HCT116 (cell line): Measurements from ENCODE around the gene TYW5. TPM values are rescaled to one million over a fixed set of nuclear protein-coding genes. Genes with fewer than 3 reads are reported as not detected.

Source experiments
- ATAC-seq: fragments of 200-7000 bp; cut with Tn5 transposase; 2 replicates; pipeline ENCODE4 v1.9.1; 2020; ENCODE audit warnings: mild to moderate bottlenecking, moderate library complexity
- BruUV-seq: library from RNA; stranded (reverse); fragments of 400-500 nt; replicated peaks from 2 replicates; lab custom pipeline; 2021; lab: Mats Ljungman, UMichigan
- CTCF ChIA-PET: fragments of 300-600 bp; sonication (Branson Sonifier 250); formaldehyde crosslinking; loops from one replicate; lab custom pipeline; 2021; ENCODE audit warnings: antibody characterized with exemption; lab: Charles Lee
- POLR2A ChIA-PET: fragments of 300-600, 350-600 bp; sonication (Branson Sonifier 250); formaldehyde crosslinking; loops from one replicate; lab custom pipeline; 2021; ENCODE audit warnings: antibody characterized with exemption; lab: Charles Lee
- RAD21 ChIA-PET, 2 experiments: fragments of 300-600 bp; sonication (Branson Sonifier 250); formaldehyde crosslinking; loops; one replicate each; lab custom pipeline; 2023; ENCODE audit warnings: low total read pairs in 2 of 2; ENCODE audit not compliant: uncharacterized antibody in 2 of 2, unreplicated experiment in 2 of 2, low non-redundant PET in 1 of 2; lab: Charles Lee
- DNase-seq: peaks from one replicate; pipeline ENCODE4 v3.0.0-alpha.2; 2010; ENCODE audit warnings: low read depth, low spot score
- H2AFZ ChIP-seq: fragments of 200-600 bp; shearing (Covaris generic), sonication (generic); 2 replicates; pipeline ENCODE4 v1.6.1; 2017; ENCODE audit warnings: low read depth, mixed run types, mixed read lengths, antibody characterized with exemption, low read length; ENCODE audit not compliant: poor library complexity, severe bottlenecking
- H3K27ac ChIP-seq: 2 replicates; pipeline ENCODE4 v1.5.1; 2012; ENCODE audit warnings: low read depth, low read length
- H3K27me3 ChIP-seq: fragments of 200-600 bp; sonication (generic); 2 replicates; pipeline ENCODE4 v1.6.1; 2016; ENCODE audit warnings: mixed run types, low read length, mixed read lengths; ENCODE audit not compliant: insufficient read depth
- H3K36me3 ChIP-seq, 2 experiments: fragments of 200-500 bp in 1 of 2; fragments of 200-600 bp in 1 of 2; sonication (Bioruptor generic) in 1 of 2; sonication (generic) in 1 of 2; 2 replicates each; pipeline versions ENCODE4 v1.5.1 to v1.6.1; 2014 to 2016; ENCODE audit warnings: low read length in 2 of 2, inconsistent platforms in 1 of 2, mixed read lengths in 1 of 2, mixed run types in 1 of 2; ENCODE audit not compliant: insufficient read depth in 2 of 2, control insufficient read depth in 1 of 2
- H3K4me1 ChIP-seq, 2 experiments: fragments of 200-600 bp in 1 of 2; sonication (generic) in 1 of 2; 2 replicates each; pipeline versions ENCODE4 v1.5.1 to v1.6.1; 2012 to 2017; ENCODE audit warnings: low read length in 2 of 2, inconsistent platforms in 1 of 2, mild to moderate bottlenecking in 1 of 2, mixed read lengths in 1 of 2, mixed run types in 1 of 2, moderate library complexity in 1 of 2; ENCODE audit not compliant: insufficient read depth in 2 of 2, control insufficient read depth in 1 of 2
- H3K4me2 ChIP-seq: fragments of 200-600 bp; sonication (generic); 2 replicates; pipeline ENCODE4 v1.6.1; 2017; ENCODE audit warnings: mixed run types, low read length, mixed read lengths
- H3K4me3 ChIP-seq, 2 experiments: fragments of 200-600 bp in 1 of 2; sonication (generic) in 1 of 2; replicated peaks in 1 of 2; 2 replicates each; pipeline ENCODE4 v1.5.1; 2011 to 2016; ENCODE audit warnings: low read length in 2 of 2, control low read depth in 1 of 2, low read depth in 1 of 2, mild to moderate bottlenecking in 1 of 2, mixed read lengths in 1 of 2, mixed run types in 1 of 2
- H3K79me2 ChIP-seq: fragments of 200-600 bp; sonication (generic); 2 replicates; pipeline ENCODE4 v1.6.1; 2017; ENCODE audit warnings: mild to moderate bottlenecking, mixed run types, low read length, moderate library complexity, mixed read lengths; ENCODE audit not compliant: insufficient read depth
- H3K9ac ChIP-seq: fragments of 200-600 bp; sonication (generic); 2 replicates; pipeline ENCODE4 v1.6.1; 2016; ENCODE audit warnings: low read length, mixed read lengths
- H3K9me2 ChIP-seq: fragments of 200-600 bp; sonication (generic), shearing (Covaris generic); 2 replicates; pipeline ENCODE4 v1.6.1; 2017; ENCODE audit warnings: mixed run types, mild to moderate bottlenecking, moderate library complexity; ENCODE audit not compliant: insufficient read depth
- H3K9me3 ChIP-seq, 2 experiments: fragments of 200-500 bp in 1 of 2; fragments of 200-600 bp in 1 of 2; sonication (Bioruptor generic) in 1 of 2; sonication (generic) in 1 of 2; 2 replicates each; pipeline ENCODE4 v1.6.1; 2014 to 2017; ENCODE audit warnings: low read length in 2 of 2, mixed read lengths in 2 of 2, inconsistent platforms in 1 of 2, low read depth in 1 of 2, mild to moderate bottlenecking in 1 of 2, mixed run types in 1 of 2, moderate library complexity in 1 of 2; ENCODE audit not compliant: control insufficient read depth in 1 of 2, insufficient read depth in 1 of 2
- H4K20me1 ChIP-seq: fragments of 200-600 bp; sonication (generic), shearing (Covaris generic); 2 replicates; pipeline ENCODE4 v1.6.1; 2017; ENCODE audit warnings: mixed run types, mild to moderate bottlenecking, moderate library complexity; ENCODE audit not compliant: insufficient read depth
- CBX3 ChIP-seq: IDR thresholded peaks from 2 replicates; pipeline ENCODE4 v1.6.1; 2012; ENCODE audit warnings: low read depth
- ELF1 ChIP-seq: IDR thresholded peaks from 2 replicates; pipeline ENCODE4 v1.6.1; 2012; ENCODE audit warnings: low read depth, borderline replicate concordance
- EZH2phosphoT487 ChIP-seq: fragments of 200-600 bp; IDR thresholded peaks from 2 replicates; pipeline ENCODE4 v1.6.1; 2018; ENCODE audit warnings: antibody characterized with exemption, borderline replicate concordance
- JUND ChIP-seq: IDR thresholded peaks from 2 replicates; pipeline ENCODE4 v1.6.1; 2012
- MAX ChIP-seq: IDR thresholded peaks from 2 replicates; pipeline ENCODE4 v1.6.1; 2012
- RAD21 ChIP-seq: IDR thresholded peaks from 2 replicates; pipeline ENCODE4 v1.6.1; 2012; ENCODE audit warnings: low read depth, mild to moderate bottlenecking
- SRF ChIP-seq: IDR thresholded peaks from 2 replicates; pipeline ENCODE4 v1.6.1; 2012; ENCODE audit warnings: low read depth
- YY1 ChIP-seq: IDR thresholded peaks from 2 replicates; pipeline ENCODE4 v1.6.1; 2011; ENCODE audit warnings: low read length, low read depth, moderate library complexity, mild to moderate bottlenecking; ENCODE audit not compliant: insufficient replicate concordance; ENCODE audit errors: extremely low read depth
- ZBTB33 ChIP-seq: IDR thresholded peaks from 2 replicates; pipeline ENCODE4 v1.6.1; 2011; ENCODE audit warnings: mild to moderate bottlenecking, low read length, moderate library complexity; ENCODE audit not compliant: insufficient replicate concordance; ENCODE audit errors: extremely low read depth
- intact Hi-C: fragments of 100-400 bp; cut with micrococcal nuclease; formaldehyde crosslinking; loops from 2 replicates; pipeline ENCODE4 v1.10.0; 2022
- total RNA-seq: library from RNA; stranded (reverse); gene quantifications from one replicate; pipeline ENCODE4 v1.2.1, GENCODE V29; 2021; ENCODE audit not compliant: unreplicated experiment
- TF ChIP-seq, protein P1 (sequence below), 3 experiments: fragments of 200-600 bp in 1 of 3; sonication (generic) in 1 of 3; IDR thresholded peaks in 2 of 3; conservative IDR thresholded peaks in 1 of 3; 2 replicates each; pipeline ENCODE4 v1.5.1; 2012 to 2017; ENCODE audit warnings: low read depth in 2 of 3, low read length in 2 of 3, antibody characterized with exemption in 1 of 3, borderline replicate concordance in 1 of 3, control low read depth in 1 of 3, mild to moderate bottlenecking in 1 of 3, mixed read lengths in 1 of 3, mixed run types in 1 of 3, moderate library complexity in 1 of 3; ENCODE audit not compliant: insufficient read depth in 1 of 3

Gene TYW5
- total RNA-seq, 1 experiment from 2014 or later = 7.7 TPM

DNA sequence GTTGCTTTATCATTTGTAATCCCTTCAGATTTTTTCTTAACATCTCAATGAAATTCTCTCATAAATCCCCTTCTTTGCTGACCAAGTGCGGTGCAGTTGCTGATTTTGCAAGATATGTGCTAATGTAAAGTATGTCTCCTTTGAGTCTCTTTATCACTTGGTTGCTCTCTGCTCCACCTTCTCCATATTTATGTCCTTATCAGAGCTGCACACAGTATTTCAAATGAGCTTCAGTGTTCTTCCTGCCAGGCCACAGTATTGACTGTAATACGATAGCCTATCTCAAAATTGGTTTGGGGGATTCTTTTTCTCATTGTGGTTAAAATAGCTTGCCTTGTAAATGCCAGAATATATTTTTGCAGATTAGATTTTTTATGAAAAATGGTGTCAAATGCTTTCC, 32.3 kb upstream of the TYW5 start:
- ChIA-PET POLR2A (no interaction called here), RAD21 (no interaction called here), CTCF (interaction anchor here (4.5 kb wide), 1 partner anchor 495 kb away, joined by 60 read pairs; no protein-coding TSS in a partner anchor)
- DNase-seq (no peak), ATAC-seq (no peak)
- Histone ChIP-seq H3K79me2 (no peaks in the 10 kb centered on the region), H2AFZ (no peak overlapping the region), H3K36me3 (no peaks in the 10 kb centered on the region), H3K9ac (no peak overlapping the region), H3K4me3 (no peak overlapping the region), H3K9me2 (no peaks in the 10 kb centered on the region), H3K27me3 (no peaks in the 10 kb centered on the region), H4K20me1 (no peaks in the 10 kb centered on the region), H3K4me2 (no peak overlapping the region), H3K4me1 (peaks cover 0 to 8% of the 10 kb centered on the region in 2 experiments; a peak in 2 of 4 replicates), H3K27ac (no peak overlapping the region), H3K9me3 (no peaks in the 10 kb centered on the region; a peak in 1 of 4 replicates)
- TF ChIP-seq EZH2phosphoT487 = no peak
- no peak for TF ChIP-seq SRF
- no peak for TF ChIP-seq ELF1
- TF ChIP-seq ZBTB33 = no peak
- TF ChIP-seq YY1 = no peak
- no TSS peak for BruUV-seq
- intact Hi-C loops = no loop called here

DNA sequence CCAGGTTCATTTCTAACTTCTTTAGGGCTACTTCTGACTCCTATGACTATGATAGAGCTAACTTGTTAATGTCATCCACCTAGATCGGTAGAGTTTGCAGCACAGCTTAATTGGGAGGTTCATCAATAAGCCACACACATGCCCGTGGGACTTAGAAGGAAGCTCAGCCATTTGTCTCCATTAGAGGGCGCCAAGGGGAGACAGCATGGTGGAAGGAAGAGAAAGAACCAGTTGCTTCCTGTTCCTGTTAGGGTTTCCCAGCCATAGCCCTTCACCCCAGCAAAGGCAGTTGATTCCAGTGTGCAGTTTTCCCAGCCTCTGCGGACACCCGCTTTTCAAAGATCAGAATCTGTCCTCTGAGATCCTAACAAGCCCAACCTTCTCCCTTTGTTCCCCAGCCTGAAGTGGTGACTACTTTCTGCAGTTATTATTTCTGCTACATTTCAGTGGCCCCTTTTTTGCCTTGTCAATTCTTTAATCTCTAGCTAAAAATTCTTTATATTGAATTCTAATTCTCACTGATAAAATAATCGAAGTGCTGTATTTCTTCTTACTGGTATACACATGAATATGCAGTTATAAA, 30.4 kb upstream of the TYW5 start:
- Histone ChIP-seq H3K9me3 (no peaks in the 10 kb centered on the region), H4K20me1 (no peaks in the 10 kb centered on the region), H3K4me3 (no peak overlapping the region), H3K27ac (no peak overlapping the region), H3K79me2 (no peaks in the 10 kb centered on the region), H3K4me1 (peaks cover 0 to 8% of the 10 kb centered on the region in 2 experiments; a peak in 2 of 4 replicates), H3K4me2 (peak overlapping the region; percentile 48), H3K9ac (no peak overlapping the region), H3K9me2 (no peaks in the 10 kb centered on the region), H3K27me3 (no peaks in the 10 kb centered on the region), H2AFZ (peak overlapping the region; percentile 94), H3K36me3 (no peaks in the 10 kb centered on the region)
- intact Hi-C loops = loop anchor here (1.0 kb wide), 1 partner anchor 486 kb away; no protein-coding TSS in a partner anchor
- CTCF ChIA-PET = interaction anchor here (0.5 to 4.5 kb wide), 15 partner anchors 8 to 524 kb away, joined by 3 to 60 read pairs (median 5); partner anchors contain the start of gene KCTD18
- ATAC-seq (peak; percentile 97), DNase-seq (peak; percentile 81)
- POLR2A ChIA-PET = interaction anchor here (1.8 kb wide), 1 partner anchor 10 kb away, joined by 7 read pairs; no protein-coding TSS in a partner anchor
- RAD21 ChIA-PET = interaction anchor here in 1 of 2 experiments (0.9 kb wide), 1 partner anchor 498 kb away, joined by 3 read pairs; no protein-coding TSS in a partner anchor
- BruUV-seq = no TSS peak
- TF ChIP-seq YY1 = peak; percentile 85
- TF ChIP-seq CBX3 = peak; percentile 72; the same call in 1 of the 2 replicates
- peak; percentile 85 for TF ChIP-seq RAD21
- TF ChIP-seq JUND = no peak
- TF ChIP-seq, protein P1, sequence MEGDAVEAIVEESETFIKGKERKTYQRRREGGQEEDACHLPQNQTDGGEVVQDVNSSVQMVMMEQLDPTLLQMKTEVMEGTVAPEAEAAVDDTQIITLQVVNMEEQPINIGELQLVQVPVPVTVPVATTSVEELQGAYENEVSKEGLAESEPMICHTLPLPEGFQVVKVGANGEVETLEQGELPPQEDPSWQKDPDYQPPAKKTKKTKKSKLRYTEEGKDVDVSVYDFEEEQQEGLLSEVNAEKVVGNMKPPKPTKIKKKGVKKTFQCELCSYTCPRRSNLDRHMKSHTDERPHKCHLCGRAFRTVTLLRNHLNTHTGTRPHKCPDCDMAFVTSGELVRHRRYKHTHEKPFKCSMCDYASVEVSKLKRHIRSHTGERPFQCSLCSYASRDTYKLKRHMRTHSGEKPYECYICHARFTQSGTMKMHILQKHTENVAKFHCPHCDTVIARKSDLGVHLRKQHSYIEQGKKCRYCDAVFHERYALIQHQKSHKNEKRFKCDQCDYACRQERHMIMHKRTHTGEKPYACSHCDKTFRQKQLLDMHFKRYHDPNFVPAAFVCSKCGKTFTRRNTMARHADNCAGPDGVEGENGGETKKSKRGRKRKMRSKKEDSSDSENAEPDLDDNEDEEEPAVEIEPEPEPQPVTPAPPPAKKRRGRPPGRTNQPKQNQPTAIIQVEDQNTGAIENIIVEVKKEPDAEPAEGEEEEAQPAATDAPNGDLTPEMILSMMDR (IDR thresholded peaks at IDR 0.05 in 2 of 3, conservative IDR thresholded peaks at IDR 0.05 in 1 of 3; ENCODE audit: borderline replicate concordance in 1 of 3, insufficient read depth in 1 of 3, low read depth in 2 of 3, low read length in 2 of 3) = peak; percentile 73 to 93 (median 90)
- peak; percentile 48; the same call in 1 of the 2 replicates for TF ChIP-seq MAX
- no peak for TF ChIP-seq SRF
- no peak for TF ChIP-seq ZBTB33
- TF ChIP-seq ELF1 = peak; percentile 53
